ENCODE data around the gene ARRDC2. TPM values are rescaled to one million over a fixed set of nuclear protein-coding genes. Genes with fewer than 3 reads are reported as not detected.

The ARRDC2 gene
- total RNA-seq, 2 experiments from 2014 or later = 29.1 TPM

DNA sequence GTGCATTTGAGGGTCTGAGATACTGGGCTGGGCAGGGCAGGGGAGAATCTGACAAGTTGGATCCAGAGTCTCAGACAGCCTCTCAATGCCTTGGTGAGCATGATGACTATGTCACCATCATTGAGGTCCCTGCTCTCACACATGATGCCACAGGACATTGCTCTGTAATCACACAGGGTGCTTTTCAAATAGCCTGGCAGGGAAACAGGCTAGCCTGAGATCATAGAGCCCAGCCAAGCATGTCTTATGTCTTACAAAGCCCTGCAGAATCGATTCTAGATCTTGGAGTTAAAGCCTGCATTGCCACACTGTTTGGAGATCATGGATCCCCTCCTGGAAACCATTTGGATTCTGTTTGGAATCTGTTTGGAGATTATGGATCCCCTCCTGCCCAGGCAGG is 35.7 kb upstream of the ARRDC2 start:
- Mint-ChIP-seq H3K4me1 (ENCODE audit: low read depth) (peaks cover 2% of the 10 kb centered on the region), H3K27ac (no peak overlapping the region), H3K4me3 (no peak overlapping the region), H3K9me3 (no peaks in the 10 kb centered on the region), H3K27me3 (peaks cover 7% of the 10 kb centered on the region), H3K36me3 (ENCODE audit: low read depth) (no peaks in the 10 kb centered on the region)
- CTCF ChIA-PET = no interaction called here
- intact Hi-C loops (cut with micrococcal nuclease) = no loop called here
- TF ChIP-seq, protein P1, sequence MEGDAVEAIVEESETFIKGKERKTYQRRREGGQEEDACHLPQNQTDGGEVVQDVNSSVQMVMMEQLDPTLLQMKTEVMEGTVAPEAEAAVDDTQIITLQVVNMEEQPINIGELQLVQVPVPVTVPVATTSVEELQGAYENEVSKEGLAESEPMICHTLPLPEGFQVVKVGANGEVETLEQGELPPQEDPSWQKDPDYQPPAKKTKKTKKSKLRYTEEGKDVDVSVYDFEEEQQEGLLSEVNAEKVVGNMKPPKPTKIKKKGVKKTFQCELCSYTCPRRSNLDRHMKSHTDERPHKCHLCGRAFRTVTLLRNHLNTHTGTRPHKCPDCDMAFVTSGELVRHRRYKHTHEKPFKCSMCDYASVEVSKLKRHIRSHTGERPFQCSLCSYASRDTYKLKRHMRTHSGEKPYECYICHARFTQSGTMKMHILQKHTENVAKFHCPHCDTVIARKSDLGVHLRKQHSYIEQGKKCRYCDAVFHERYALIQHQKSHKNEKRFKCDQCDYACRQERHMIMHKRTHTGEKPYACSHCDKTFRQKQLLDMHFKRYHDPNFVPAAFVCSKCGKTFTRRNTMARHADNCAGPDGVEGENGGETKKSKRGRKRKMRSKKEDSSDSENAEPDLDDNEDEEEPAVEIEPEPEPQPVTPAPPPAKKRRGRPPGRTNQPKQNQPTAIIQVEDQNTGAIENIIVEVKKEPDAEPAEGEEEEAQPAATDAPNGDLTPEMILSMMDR (IDR thresholded peaks at IDR 0.05) = no peak
- DNase-seq = no peak
- no peak for ATAC-seq
- POLR2A ChIA-PET = no interaction called here

DNA sequence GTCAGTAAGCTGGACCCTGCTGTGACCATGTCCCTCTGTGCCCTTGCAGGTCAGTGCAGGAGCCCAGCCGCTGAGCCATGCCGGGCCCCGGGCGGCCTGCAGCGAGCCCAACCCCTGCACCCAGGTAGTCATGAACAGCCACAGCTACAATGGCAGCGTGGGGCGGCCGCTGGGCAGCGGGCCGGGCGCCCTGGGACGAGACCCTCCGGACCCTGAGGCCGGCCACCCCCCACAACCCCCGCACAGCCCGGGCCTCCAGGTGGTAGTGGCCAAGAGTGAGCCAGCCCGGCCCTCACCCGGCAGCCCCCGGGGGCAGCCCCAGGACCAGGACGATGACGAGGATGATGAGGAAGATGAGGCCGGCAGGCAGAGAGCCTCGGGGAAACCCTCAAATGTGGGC is 34.2 kb upstream of the ARRDC2 start:
- CTCF ChIA-PET = no interaction called here
- no peak for ATAC-seq
- intact Hi-C loops (cut with micrococcal nuclease) = no loop called here

DNA sequence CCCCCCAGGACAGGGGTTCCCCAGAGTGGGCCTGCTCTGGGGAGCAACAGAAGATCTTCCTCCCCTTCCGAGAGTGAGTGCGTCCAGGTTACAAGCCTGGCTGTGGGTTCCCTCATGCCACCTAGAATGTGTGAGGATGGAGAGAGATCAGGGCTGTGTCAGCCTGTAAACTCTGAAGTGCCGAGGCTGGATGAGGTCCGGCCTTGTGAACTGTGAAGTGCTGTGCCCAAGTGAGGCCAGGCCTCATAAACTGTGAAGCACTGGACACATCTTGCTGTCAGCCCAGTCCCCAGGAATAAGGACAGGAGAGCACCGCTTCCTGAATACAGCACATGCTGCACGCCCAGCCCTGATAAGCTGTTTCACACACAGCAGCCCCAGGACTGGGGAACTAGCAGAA is 33.4 kb upstream of the ARRDC2 start:
- POLR2A ChIA-PET = no interaction called here
- CTCF ChIA-PET = interaction anchor here (1.8 kb wide), 1 partner anchor 29 kb away, joined by 3 read pairs; no protein-coding TSS in a partner anchor
- intact Hi-C loops (cut with micrococcal nuclease) = no loop called here
- no peak overlapping the region for H3K4me3 Mint-ChIP-seq
- no peaks in the 10 kb centered on the region for H3K4me1 Mint-ChIP-seq (ENCODE audit: low read depth)
- H3K36me3 Mint-ChIP-seq (ENCODE audit: low read depth) = no peaks in the 10 kb centered on the region
- TF ChIP-seq, protein P1 (IDR thresholded peaks at IDR 0.05) = no peak
- H3K27me3 Mint-ChIP-seq = peaks cover 2% of the 10 kb centered on the region
- no peak for DNase-seq
- ATAC-seq = no peak
- H3K27ac Mint-ChIP-seq = no peak overlapping the region
- no peaks in the 10 kb centered on the region for H3K9me3 Mint-ChIP-seq

More for the DNA sequence above, 34.2 kb upstream of the ARRDC2 start:
- TF ChIP-seq, protein P1 (IDR thresholded peaks at IDR 0.05) = no peak
- H3K4me1 Mint-ChIP-seq (ENCODE audit: low read depth) = no peaks in the 10 kb centered on the region
- no peak overlapping the region for H3K27ac Mint-ChIP-seq
- H3K27me3 Mint-ChIP-seq = peaks cover 2% of the 10 kb centered on the region
- POLR2A ChIA-PET = no interaction called here
- DNase-seq = no peak
- H3K4me3 Mint-ChIP-seq = no peak overlapping the region
- no peaks in the 10 kb centered on the region for H3K9me3 Mint-ChIP-seq
- H3K36me3 Mint-ChIP-seq (ENCODE audit: low read depth) = no peaks in the 10 kb centered on the region

DNA sequence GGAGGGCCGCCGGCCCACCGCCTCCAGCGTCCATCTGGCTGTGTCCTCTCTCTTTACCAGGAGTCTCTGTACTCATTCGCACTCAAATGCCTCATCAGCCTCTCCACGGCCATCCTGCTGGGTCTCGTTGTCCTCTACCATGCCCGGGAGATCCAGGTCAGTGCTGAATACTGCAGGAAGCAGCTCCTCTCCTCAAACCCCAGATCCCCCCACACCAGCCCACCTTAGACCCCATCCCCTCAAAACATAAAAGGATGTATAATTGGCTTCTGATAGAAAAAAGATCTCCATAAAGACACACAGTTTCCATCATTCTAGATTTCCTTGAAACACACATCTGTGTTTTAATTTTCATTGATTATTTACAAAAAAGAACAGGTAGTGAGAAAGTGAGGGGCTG is 32.9 kb upstream of the ARRDC2 start:
- POLR2A ChIA-PET = no interaction called here
- no peak overlapping the region for H3K4me3 Mint-ChIP-seq
- no peaks in the 10 kb centered on the region for H3K9me3 Mint-ChIP-seq
- H3K36me3 Mint-ChIP-seq (ENCODE audit: low read depth) = no peaks in the 10 kb centered on the region
- DNase-seq (no peak), ATAC-seq (no peak)
- TF ChIP-seq, protein P1 (IDR thresholded peaks at IDR 0.05) = no peak
- H3K27me3 Mint-ChIP-seq = peaks cover 2% of the 10 kb centered on the region
- intact Hi-C loops (cut with micrococcal nuclease) = no loop called here
- CTCF ChIA-PET = interaction anchor here (1.8 kb wide), 1 partner anchor 29 kb away, joined by 3 read pairs; no protein-coding TSS in a partner anchor
- no peaks in the 10 kb centered on the region for H3K4me1 Mint-ChIP-seq (ENCODE audit: low read depth)
- no peak overlapping the region for H3K27ac Mint-ChIP-seq

DNA sequence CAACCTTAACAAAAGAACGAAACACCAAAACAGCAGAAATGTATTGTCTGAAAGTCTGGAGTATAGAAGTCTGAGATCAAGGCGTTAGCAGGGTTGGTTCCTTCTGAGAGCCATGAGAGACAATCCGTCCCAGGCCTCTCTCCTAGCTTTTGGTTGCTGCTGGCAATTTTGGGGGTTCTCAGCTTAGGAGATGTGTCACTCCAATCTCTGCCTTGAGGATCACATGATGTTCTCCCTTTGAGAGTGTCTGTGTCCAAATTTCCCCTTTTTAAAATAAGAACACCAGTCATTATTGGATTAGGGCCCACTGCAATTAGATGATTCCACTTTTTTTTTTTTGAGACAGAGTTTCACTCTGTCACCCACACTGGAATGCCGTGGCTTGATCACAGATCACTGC is 30.9 kb upstream of the ARRDC2 start:
- H3K9me3 Mint-ChIP-seq = no peaks in the 10 kb centered on the region
- H3K36me3 Mint-ChIP-seq (ENCODE audit: low read depth) = no peaks in the 10 kb centered on the region
- ChIA-PET CTCF (interaction anchor here (1.3 kb wide), 1 partner anchor 37 kb away, joined by 3 read pairs; no protein-coding TSS in a partner anchor), POLR2A (interaction anchor here (0.6 kb wide), 1 partner anchor 33 kb away, joined by 3 read pairs; no protein-coding TSS in a partner anchor)
- peaks cover 6% of the 10 kb centered on the region for H3K27me3 Mint-ChIP-seq
- DNase-seq (no peak), ATAC-seq (no peak)
- H3K4me1 Mint-ChIP-seq (ENCODE audit: low read depth) = no peaks in the 10 kb centered on the region
- TF ChIP-seq, protein P1 (IDR thresholded peaks at IDR 0.05) = no peak
- intact Hi-C loops (cut with micrococcal nuclease) = no loop called here
- H3K4me3 Mint-ChIP-seq = no peak overlapping the region
- no peak overlapping the region for H3K27ac Mint-ChIP-seq

Data from activated CD8-positive, alpha-beta T cell treated with anti-CD3 and anti-CD28 coated beads for 36 hours (primary cell).